Adrenal gland (tissue), 5 donors: ENCODE measurements around the gene IL17RD.

Experiments
- POLR2A ChIP-seq, 2 donors: fragments of 450-650 bp; IDR thresholded peaks; one replicate each; pipeline ENCODE4 v1.6.1; 2017; ENCODE audit warnings: antibody characterized with exemption in 2 of 2, mild to moderate bottlenecking in 2 of 2, moderate library complexity in 1 of 2
- TF ChIP-seq, protein P1 (sequence below), 6 experiments: fragments of 450-650 bp in 4 of 6; fragments of 200-600 bp in 2 of 6; sonication (generic) in 1 of 6; IDR thresholded peaks; 1 replicate in 5 of 6; 2 replicates in 1 of 6; pipeline versions ENCODE4 v1.5.1 to v1.8.0; 2016 to 2021; ENCODE audit warnings: antibody characterized with exemption in 6 of 6, mild to moderate bottlenecking in 2 of 6, moderate library complexity in 1 of 6
- donor health status: DM: no; HTN: no; CAD: no.

DNA sequence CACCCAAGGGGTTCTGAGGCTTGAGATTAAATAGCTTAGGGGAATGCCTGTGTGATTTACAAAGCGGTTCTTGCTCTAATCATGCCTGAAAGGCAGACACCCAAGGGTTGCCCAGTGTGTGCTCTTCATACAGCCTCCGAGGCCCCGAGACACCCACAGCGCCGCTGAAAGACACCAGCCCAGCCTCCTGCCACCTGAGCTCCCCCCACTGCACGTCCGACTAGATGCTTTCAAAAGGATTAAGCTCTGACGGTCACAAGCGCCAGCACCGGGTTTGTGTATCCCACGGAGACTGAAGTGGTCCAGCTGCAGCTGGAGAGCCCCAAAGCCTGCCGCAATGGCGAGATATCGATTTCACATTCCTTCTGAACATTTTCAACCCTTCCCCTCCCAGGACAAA, 54.4 kb downstream of the IL17RD start:
- TF ChIP-seq, protein P1, sequence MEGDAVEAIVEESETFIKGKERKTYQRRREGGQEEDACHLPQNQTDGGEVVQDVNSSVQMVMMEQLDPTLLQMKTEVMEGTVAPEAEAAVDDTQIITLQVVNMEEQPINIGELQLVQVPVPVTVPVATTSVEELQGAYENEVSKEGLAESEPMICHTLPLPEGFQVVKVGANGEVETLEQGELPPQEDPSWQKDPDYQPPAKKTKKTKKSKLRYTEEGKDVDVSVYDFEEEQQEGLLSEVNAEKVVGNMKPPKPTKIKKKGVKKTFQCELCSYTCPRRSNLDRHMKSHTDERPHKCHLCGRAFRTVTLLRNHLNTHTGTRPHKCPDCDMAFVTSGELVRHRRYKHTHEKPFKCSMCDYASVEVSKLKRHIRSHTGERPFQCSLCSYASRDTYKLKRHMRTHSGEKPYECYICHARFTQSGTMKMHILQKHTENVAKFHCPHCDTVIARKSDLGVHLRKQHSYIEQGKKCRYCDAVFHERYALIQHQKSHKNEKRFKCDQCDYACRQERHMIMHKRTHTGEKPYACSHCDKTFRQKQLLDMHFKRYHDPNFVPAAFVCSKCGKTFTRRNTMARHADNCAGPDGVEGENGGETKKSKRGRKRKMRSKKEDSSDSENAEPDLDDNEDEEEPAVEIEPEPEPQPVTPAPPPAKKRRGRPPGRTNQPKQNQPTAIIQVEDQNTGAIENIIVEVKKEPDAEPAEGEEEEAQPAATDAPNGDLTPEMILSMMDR (IDR thresholded peaks at IDR 0.05), result no peak
- no peak for TF ChIP-seq POLR2A (IDR thresholded peaks at IDR 0.05)
